H1 (cell line): ENCODE measurements around the gene SFR1. TPM values are rescaled to one million over a fixed set of nuclear protein-coding genes. Genes with fewer than 3 reads are reported as not detected.

ENCODE experiments used
- CBX8 ChIP-seq: fragments of 300-800, 300-1000 bp; sonication (generic); IDR thresholded peaks from 2 replicates; pipeline ENCODE4 v1.7.1; 2016; ENCODE audit warnings: low read depth, low read length, borderline replicate concordance
- CHD2 ChIP-seq: IDR thresholded peaks from 2 replicates; pipeline ENCODE4 v1.6.1; 2012; ENCODE audit warnings: low read length, improper control_type of control experiment
- EZH2 ChIP-seq: fragments of 200-600 bp; sonication (generic); IDR thresholded peaks from 2 replicates; pipeline ENCODE4 v1.7.1; 2012; ENCODE audit warnings: low read depth, mild to moderate bottlenecking, moderate library complexity, low read length, inconsistent platforms; ENCODE audit not compliant: severe bottlenecking
- NANOG ChIP-seq: IDR thresholded peaks from 2 replicates; pipeline ENCODE4 v1.6.1; 2011; ENCODE audit warnings: low read length, low read depth, mild to moderate bottlenecking, inconsistent platforms; ENCODE audit not compliant: insufficient read depth, poor library complexity, severe bottlenecking
- SAP30 ChIP-seq: fragments of 300-600 bp; sonication (generic); IDR thresholded peaks from 2 replicates; pipeline ENCODE4 v1.7.1; 2012; ENCODE audit warnings: low read length, moderate library complexity, mild to moderate bottlenecking, inconsistent platforms; ENCODE audit not compliant: insufficient read depth, insufficient replicate concordance
- SP2 ChIP-seq: IDR thresholded peaks from 2 replicates; pipeline ENCODE4 v1.6.1; 2012; ENCODE audit warnings: mild to moderate bottlenecking, low read length, inconsistent platforms
- ZNF274 ChIP-seq: IDR thresholded peaks from 2 replicates; pipeline ENCODE4 v1.7.0; 2012; ENCODE audit warnings: low read length, borderline replicate concordance; ENCODE audit errors: extremely low read depth
- polyA plus RNA-seq, 7 experiments: library from polyadenylated mRNA; depleted of rRNA in 3 of 7; stranded (reverse) in 5 of 7; unstranded in 2 of 7; fragments of >200 nt in 5 of 7; fragments of 200-250 nt in 2 of 7; gene quantifications; 1 replicate in 5 of 7; 2 replicates in 1 of 7; 4 replicates in 1 of 7; pipeline versions ENCODE4 v1.2.1 to v1.2.3, GENCODE V29; 2011 to 2013; ENCODE audit warnings: missing spikeins in 2 of 7, mixed read lengths in 2 of 7
- total RNA-seq: library from RNA; stranded (reverse); fragmentation: NEBNext Ultra II Directional; extraction: Animal tissue kit (Norgen Biotek cat#: 25700); gene quantifications from 2 replicates; pipeline ENCODE4 v1.2.1, GENCODE V29; 2021
- TF ChIP-seq, protein P1 (sequence below): IDR thresholded peaks from 2 replicates; pipeline ENCODE4 v1.6.1; 2012; ENCODE audit warnings: inconsistent platforms
- TF ChIP-seq, protein P2 (sequence below): IDR thresholded peaks from 2 replicates; pipeline ENCODE4 v1.6.1; 2011; ENCODE audit warnings: low read length, improper control_type of control experiment

The SFR1 gene
- total and polyA plus RNA-seq, 2 of the 8 experiments (the other 6 are each of a cell fraction or from before 2014, with no cell fraction given): 3.4 to 7.7 TPM

DNA sequence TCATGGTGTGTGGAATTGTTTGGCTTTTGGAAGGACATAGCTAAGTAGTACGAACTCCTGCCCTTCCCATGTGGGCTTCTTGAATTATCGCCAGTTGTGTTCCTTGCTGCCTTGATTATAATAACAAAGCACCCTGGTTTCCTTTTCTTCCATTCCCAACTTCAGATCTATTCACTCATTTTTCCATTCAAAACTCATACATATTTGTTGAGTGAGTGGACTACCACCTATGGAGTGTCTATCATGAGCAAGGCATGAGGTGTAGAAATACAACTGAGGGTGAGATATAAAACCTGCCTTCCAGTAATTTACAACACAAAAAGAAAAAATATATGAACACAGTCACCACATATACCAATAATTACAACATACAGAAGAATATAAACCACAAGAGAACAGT lies 31.4 kb upstream of the SFR1 start (continued):
- no peak for TF ChIP-seq EZH2
- no peak for TF ChIP-seq CBX8
- TF ChIP-seq, protein P1, sequence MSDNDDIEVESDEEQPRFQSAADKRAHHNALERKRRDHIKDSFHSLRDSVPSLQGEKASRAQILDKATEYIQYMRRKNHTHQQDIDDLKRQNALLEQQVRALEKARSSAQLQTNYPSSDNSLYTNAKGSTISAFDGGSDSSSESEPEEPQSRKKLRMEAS: no peak
- no peak for TF ChIP-seq NANOG
- no peak for TF ChIP-seq CHD2
- TF ChIP-seq SP2: no peak
- no peak for TF ChIP-seq SAP30
- TF ChIP-seq ZNF274: no peak
- TF ChIP-seq, protein P2, sequence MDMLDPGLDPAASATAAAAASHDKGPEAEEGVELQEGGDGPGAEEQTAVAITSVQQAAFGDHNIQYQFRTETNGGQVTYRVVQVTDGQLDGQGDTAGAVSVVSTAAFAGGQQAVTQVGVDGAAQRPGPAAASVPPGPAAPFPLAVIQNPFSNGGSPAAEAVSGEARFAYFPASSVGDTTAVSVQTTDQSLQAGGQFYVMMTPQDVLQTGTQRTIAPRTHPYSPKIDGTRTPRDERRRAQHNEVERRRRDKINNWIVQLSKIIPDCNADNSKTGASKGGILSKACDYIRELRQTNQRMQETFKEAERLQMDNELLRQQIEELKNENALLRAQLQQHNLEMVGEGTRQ: no peak
